Activated naive CD4-positive, alpha-beta T cell treated with anti-CD3 and anti-CD28 coated beads, Interleukin-2, amount 10 ng/mL, durations not matched to agents 7 days and 5 days (primary cell): Measurements from ENCODE around the gene RGS6.

Experiments
- CTCF ChIA-PET: fragments of 350-600 bp; sonication (Branson Sonifier 250); formaldehyde crosslinking; loops from one replicate; lab custom pipeline; 2021; ENCODE audit warnings: antibody characterized with exemption; lab: Charles Lee
- DNase-seq: peaks from one replicate; pipeline ENCODE4 v3.0.0-alpha.2; 2020
- H3K27ac Mint-ChIP-seq: one replicate; pipeline ENCODE4 v1.8.0; 2021; ENCODE audit warnings: mild to moderate bottlenecking, moderate library complexity, mixed read lengths
- H3K27me3 Mint-ChIP-seq: one replicate; pipeline ENCODE4 v1.8.0; 2021; ENCODE audit warnings: mild to moderate bottlenecking, mixed read lengths
- H3K36me3 Mint-ChIP-seq: one replicate; pipeline ENCODE4 v1.8.0; 2021; ENCODE audit warnings: mixed read lengths
- H3K4me1 Mint-ChIP-seq: one replicate; pipeline ENCODE4 v1.8.0; 2021; ENCODE audit warnings: mixed read lengths
- H3K4me3 Mint-ChIP-seq: one replicate; pipeline ENCODE4 v1.8.0; 2021; ENCODE audit warnings: mild to moderate bottlenecking, moderate library complexity, mixed read lengths
- H3K9me3 Mint-ChIP-seq: one replicate; pipeline ENCODE4 v1.8.0; 2021; ENCODE audit warnings: mixed read lengths

Gene RGS6

DNA sequence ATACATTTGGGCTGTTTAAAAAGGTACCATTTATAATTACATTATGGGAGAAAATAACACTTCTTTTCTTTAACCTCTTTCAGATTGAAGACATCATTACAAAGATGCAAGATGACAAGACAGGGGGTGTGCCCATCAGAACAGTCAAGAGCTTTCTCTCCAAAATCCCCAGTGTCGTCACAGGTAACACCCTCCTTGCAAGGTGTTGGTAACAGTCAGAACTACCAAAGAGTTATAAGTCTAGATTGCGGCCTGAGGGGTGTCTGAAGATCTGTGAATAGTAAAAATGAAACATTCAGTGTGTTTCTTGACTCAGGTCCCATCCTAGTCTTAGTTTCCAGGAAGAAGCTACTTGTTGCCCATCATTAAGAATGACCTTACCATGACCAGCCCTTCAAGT lies 419.8 kb downstream of the RGS6 start:
- Mint-ChIP-seq H3K27ac (no peak overlapping the region), H3K9me3 (no peaks in the 10 kb centered on the region), H3K27me3 (peaks cover 4% of the 10 kb centered on the region), H3K4me1 (no peaks in the 10 kb centered on the region), H3K36me3 (no peaks in the 10 kb centered on the region), H3K4me3 (no peak overlapping the region)
- CTCF ChIA-PET, result no interaction called here
- DNase-seq, result no peak

DNA sequence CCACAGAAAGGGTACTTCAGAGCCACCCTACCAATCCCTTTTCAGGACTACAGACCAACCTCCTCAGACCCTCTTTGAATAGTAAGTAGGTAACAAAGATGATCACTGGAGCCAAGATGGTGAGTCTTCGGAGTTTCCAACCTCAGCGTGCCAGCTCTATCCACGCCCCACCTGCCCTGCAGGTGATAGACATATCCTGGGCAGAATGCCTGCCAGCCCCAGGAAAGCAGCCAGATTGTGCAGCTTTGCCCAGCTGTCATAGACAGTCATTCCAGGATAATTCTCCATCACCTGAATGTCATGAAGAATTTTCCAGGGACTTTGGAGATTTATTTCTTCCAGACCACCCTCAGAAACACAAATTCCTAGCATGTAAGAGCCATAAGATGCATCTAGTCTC lies 434.4 kb downstream of the RGS6 start:
- H3K4me3 Mint-ChIP-seq, result no peak overlapping the region
- no peak for DNase-seq
- H3K27ac Mint-ChIP-seq, result no peak overlapping the region
- H3K27me3 Mint-ChIP-seq, result peaks cover 14% of the 10 kb centered on the region
- no peaks in the 10 kb centered on the region for H3K4me1 Mint-ChIP-seq
- no peaks in the 10 kb centered on the region for H3K36me3 Mint-ChIP-seq
- CTCF ChIA-PET, result no interaction called here
- H3K9me3 Mint-ChIP-seq, result no peaks in the 10 kb centered on the region

DNA sequence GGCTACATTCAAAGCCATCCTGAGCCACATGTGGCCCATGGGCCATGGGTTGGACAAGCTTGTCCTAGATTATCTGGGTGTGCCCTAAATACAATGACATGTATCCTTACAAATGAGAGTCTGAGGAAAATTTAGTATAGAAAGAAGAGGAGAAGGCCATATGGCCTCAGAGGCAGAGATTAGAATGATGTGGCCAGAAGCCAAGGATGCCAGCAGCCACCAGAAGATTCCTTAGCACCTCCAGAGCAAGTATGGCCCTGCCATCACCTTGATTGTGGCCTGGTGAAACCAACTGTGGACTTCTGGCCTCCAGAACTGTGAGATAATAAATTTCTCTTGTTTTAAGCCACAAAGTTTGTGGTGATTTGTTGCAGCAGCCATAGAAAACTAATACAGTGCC lies 436.9 kb downstream of the RGS6 start:
- Mint-ChIP-seq H3K4me1 (no peaks in the 10 kb centered on the region), H3K9me3 (no peaks in the 10 kb centered on the region), H3K4me3 (no peak overlapping the region), H3K27ac (no peak overlapping the region), H3K27me3 (peaks cover 19% of the 10 kb centered on the region), H3K36me3 (no peaks in the 10 kb centered on the region)
- DNase-seq, result no peak
- CTCF ChIA-PET, result no interaction called here

DNA sequence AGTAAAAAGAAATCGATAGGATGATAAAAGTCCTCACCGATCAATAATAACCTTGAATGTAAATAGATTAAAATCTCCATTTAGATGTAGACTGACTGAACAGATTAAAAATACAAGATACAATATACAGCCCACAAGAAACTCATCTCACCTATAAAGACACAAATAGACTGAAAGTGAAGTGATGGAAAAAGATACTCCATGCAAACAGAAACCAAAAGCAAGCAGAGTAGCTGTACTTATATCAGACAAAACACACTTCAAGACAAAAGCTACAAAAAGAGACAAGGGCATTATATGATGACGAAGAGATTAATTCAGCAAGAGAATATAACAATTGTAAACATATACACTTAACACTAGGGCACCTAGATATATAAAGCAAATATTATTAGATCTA lies 444.8 kb downstream of the RGS6 start:
- H3K27ac Mint-ChIP-seq, result no peak overlapping the region
- H3K36me3 Mint-ChIP-seq, result no peaks in the 10 kb centered on the region
- CTCF ChIA-PET, result no interaction called here
- DNase-seq, result no peak
- H3K9me3 Mint-ChIP-seq, result peaks cover 5% of the 10 kb centered on the region
- peaks cover 26% of the 10 kb centered on the region for H3K27me3 Mint-ChIP-seq
- H3K4me1 Mint-ChIP-seq, result no peaks in the 10 kb centered on the region
- H3K4me3 Mint-ChIP-seq, result no peak overlapping the region

DNA sequence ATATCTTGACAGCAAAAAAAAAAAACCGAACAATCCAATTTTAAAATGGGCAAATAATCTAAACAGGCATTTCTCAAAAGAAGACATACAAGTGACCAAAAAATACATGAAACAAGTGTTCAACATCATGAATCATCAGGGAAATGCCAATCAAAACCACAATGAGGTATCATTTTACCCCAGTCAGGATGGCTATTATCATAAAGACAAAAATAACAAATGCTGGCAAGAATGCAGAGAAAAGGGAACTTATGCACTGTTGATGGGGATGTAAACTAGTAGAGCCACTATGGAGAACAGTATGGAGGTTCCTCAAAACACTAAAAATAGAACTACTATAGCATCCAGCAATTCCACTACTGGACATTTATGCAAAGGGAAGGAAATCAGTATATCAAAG lies 448.2 kb downstream of the RGS6 start:
- CTCF ChIA-PET, result no interaction called here
- Mint-ChIP-seq H3K36me3 (no peaks in the 10 kb centered on the region), H3K27me3 (peaks cover 18% of the 10 kb centered on the region), H3K9me3 (peaks cover 3% of the 10 kb centered on the region), H3K4me1 (no peaks in the 10 kb centered on the region), H3K27ac (no peak overlapping the region), H3K4me3 (no peak overlapping the region)
- no peak for DNase-seq

DNA sequence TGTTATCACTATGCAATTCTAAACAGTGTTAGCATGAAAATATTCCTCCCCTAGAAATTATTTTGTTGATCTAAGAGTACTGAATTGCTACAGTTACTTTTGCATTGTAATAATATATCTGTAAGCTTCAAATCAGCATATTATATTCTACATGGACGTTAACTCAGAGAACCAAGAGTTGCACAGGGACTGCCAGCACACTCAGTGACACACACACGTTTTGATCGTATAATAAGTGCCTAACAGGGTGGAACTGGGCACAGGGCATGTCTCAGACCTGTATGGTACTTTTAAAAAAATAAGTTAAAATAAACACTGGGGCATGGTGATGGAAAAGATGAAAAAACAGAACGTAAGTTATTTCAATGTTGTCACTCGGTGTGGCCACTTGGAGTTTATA lies 451.6 kb downstream of the RGS6 start:
- CTCF ChIA-PET, result no interaction called here
- Mint-ChIP-seq H3K9me3 (no peaks in the 10 kb centered on the region), H3K4me3 (no peak overlapping the region), H3K36me3 (no peaks in the 10 kb centered on the region), H3K27me3 (peaks cover 11% of the 10 kb centered on the region), H3K4me1 (no peaks in the 10 kb centered on the region), H3K27ac (no peak overlapping the region)
- no peak for DNase-seq

DNA sequence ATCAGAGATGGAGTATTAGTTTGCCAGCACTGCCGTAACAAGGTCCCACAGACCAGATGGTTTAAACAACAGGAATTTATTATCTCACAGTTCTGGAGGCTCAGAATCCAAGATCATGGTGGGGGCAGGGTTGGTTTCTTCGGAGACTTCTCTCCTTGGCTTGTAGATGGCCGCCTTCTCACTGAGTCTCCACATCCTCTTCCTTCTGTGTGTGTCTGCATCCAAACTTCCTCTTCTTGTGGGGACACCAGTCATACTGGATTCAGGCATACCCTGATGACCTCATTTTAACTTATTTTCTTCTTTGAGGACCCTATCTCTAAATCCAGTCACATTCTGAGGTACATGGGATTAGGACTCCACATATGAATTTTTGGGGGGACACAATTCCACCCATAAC lies 455.5 kb downstream of the RGS6 start:
- no peak overlapping the region for H3K27ac Mint-ChIP-seq
- H3K4me1 Mint-ChIP-seq, result no peaks in the 10 kb centered on the region
- H3K36me3 Mint-ChIP-seq, result no peaks in the 10 kb centered on the region
- DNase-seq, result no peak
- H3K9me3 Mint-ChIP-seq, result no peaks in the 10 kb centered on the region
- CTCF ChIA-PET, result no interaction called here
- H3K4me3 Mint-ChIP-seq, result no peak overlapping the region
- H3K27me3 Mint-ChIP-seq, result peaks cover 11% of the 10 kb centered on the region

DNA sequence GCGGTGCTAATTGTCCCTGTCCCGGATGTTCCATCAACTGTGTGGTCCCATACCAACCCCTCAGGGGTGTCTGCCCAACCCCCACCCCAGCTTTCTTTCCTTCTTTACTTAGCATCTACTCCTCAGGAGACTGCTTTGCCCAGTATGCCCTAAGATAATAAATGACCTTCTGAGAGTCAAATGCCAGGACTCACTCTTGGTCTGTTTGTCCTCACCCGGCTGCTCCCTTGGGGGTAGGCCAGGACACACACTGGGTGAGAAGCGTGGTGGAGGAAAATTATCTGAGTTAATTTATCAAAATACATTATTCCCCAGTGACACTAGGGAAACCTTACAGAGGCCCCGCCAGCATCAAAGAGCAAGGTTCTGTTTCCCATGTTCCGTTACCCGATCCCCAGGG lies 457.0 kb downstream of the RGS6 start:
- no peak for DNase-seq
- Mint-ChIP-seq H3K4me1 (no peaks in the 10 kb centered on the region), H3K27me3 (peaks cover 11% of the 10 kb centered on the region), H3K4me3 (no peak overlapping the region), H3K9me3 (peaks cover 8% of the 10 kb centered on the region), H3K27ac (no peak overlapping the region), H3K36me3 (no peaks in the 10 kb centered on the region)
- CTCF ChIA-PET, result no interaction called here

DNA sequence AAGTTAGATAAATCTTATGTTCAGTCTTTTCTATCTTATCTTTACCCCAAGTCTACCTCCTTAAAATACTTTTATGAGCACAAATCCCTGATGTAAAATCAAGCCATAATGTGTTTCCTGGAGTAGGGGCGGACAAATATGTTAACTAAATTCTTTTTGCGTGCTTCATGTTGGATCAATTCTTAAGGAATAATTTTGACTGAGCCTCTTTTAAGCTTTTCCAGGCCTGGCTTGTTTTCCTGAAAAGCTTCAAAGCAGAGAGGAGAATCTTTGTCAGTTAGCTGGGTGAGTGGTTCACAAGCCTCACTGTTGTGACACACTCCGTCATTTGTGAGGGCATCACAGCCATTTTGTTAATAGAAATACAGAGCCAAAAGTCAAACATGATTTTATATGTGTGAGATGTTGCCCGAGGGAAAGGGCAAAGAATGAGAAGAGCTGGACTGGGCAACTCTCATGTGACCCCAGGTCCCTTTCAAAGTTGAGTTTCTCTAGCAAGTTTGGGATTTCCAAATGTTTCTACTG lies 468.9 kb downstream of the RGS6 start:
- H3K4me1 Mint-ChIP-seq, result peaks cover 13% of the 10 kb centered on the region
- H3K27ac Mint-ChIP-seq, result no peak overlapping the region
- H3K9me3 Mint-ChIP-seq, result no peaks in the 10 kb centered on the region
- no peaks in the 10 kb centered on the region for H3K36me3 Mint-ChIP-seq
- no peak for DNase-seq
- H3K4me3 Mint-ChIP-seq, result no peak overlapping the region
- peaks cover 48% of the 10 kb centered on the region for H3K27me3 Mint-ChIP-seq
- CTCF ChIA-PET, result interaction anchor here (1.0 kb wide), 1 partner anchor 19 kb away, joined by 3 read pairs; no protein-coding TSS in a partner anchor

DNA sequence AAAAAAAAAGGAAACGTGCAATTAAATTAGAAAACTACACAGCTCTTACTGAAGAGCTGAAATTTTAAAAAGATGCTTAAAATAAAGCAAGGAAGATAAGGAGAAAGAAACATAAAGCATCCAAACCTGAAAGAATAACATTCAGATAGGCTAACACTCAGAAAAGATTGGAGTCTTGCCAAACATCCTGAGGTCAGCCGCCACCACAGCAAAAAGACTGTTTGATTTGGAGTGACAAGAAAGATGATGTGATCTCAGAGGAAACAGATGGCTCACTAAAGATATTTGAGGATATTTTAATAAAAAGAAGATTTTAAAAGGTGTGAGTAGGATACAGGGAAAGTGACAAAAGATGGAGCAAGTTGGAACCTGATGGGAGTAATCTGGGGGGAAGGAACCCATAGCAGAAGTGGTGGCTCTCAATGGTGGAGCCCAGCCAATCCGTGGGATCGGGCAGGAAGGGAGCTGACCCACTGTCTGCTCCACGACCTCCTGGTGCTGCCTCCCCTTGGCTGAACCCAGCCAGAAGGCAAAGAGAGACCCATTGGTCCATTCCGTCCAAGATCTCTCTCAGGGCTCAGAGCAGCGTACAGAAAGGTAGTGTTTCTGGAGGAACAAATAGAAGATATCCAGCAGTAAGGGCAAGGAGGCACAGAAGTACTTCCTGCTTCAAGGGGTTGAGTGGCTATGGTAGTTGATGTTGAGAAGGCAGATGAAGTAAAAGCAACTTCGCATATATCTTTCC lies 469.6 kb downstream of the RGS6 start:
- no peak overlapping the region for H3K27ac Mint-ChIP-seq
- DNase-seq, result peak; percentile 60
- peaks cover 13% of the 10 kb centered on the region for H3K4me1 Mint-ChIP-seq
- H3K4me3 Mint-ChIP-seq, result no peak overlapping the region
- CTCF ChIA-PET, result interaction anchor here (1.0 kb wide), 1 partner anchor 18 kb away, joined by 3 read pairs; no protein-coding TSS in a partner anchor
- H3K9me3 Mint-ChIP-seq, result no peaks in the 10 kb centered on the region
- H3K27me3 Mint-ChIP-seq, result peaks cover 48% of the 10 kb centered on the region
- no peaks in the 10 kb centered on the region for H3K36me3 Mint-ChIP-seq

DNA sequence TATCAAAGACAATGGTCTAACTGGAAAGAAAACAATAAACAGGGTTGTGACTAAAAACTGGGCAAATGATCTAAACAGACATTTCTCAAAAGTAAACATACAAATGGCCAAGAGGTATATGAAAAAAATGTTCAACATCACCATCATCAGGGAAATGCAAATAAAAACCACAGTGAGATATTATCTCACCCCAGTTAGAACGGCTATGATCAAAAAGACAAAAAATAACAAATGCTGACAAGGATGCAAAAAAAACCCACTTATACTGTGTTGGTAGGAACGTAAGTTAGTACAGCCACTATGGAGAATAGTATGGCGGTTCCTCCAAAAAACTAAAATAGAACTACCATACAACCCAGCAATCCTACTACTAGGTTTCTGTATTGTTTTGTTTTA lies 470.1 kb downstream of the RGS6 start:
- CTCF ChIA-PET, result no interaction called here
- Mint-ChIP-seq H3K4me3 (no peak overlapping the region), H3K27ac (no peak overlapping the region)

DNA sequence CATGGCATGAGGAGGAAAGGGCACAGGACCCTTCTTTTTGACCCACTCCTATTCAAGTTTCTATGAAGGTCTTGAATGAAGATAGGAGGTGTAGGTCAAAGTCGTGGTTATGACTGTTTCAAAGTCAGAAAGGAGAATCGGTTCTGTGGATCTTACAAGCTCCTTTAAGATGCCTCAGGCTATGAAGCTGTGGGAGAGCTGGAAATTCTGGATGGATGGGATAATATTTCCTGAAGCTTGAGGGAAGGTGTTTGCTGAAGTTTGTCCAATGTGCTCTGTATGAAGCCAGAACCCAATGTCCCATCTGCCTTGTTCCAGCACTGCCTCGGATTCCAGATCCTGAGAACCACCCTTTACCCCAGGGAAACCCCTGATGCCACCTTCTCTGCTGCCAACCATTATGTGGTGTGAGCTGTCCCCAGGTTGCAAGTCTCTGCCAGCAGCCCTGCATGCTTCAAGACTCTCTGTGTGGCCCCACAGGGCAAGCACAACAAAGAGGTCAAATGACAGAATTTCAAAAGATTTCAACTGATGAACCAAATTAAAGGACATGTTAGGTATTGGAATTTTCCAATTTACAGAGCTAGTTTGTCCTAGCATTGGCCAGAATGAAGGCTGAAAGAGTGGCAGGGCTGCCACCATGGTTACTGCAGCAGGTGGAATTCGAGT lies 472.0 kb downstream of the RGS6 start:
- Mint-ChIP-seq H3K27ac (no peak overlapping the region), H3K4me1 (peaks cover 13% of the 10 kb centered on the region), H3K36me3 (no peaks in the 10 kb centered on the region), H3K4me3 (no peak overlapping the region), H3K9me3 (no peaks in the 10 kb centered on the region), H3K27me3 (peaks cover 44% of the 10 kb centered on the region)
- CTCF ChIA-PET, result interaction anchor here (1.2 kb wide), 1 partner anchor 16 kb away, joined by 3 read pairs; no protein-coding TSS in a partner anchor
- DNase-seq, result no peak

More for the DNA sequence above, 470.1 kb downstream of the RGS6 start:
- peaks cover 48% of the 10 kb centered on the region for H3K27me3 Mint-ChIP-seq
- H3K9me3 Mint-ChIP-seq, result no peaks in the 10 kb centered on the region
- peaks cover 13% of the 10 kb centered on the region for H3K4me1 Mint-ChIP-seq
- no peaks in the 10 kb centered on the region for H3K36me3 Mint-ChIP-seq
- DNase-seq, result no peak

DNA sequence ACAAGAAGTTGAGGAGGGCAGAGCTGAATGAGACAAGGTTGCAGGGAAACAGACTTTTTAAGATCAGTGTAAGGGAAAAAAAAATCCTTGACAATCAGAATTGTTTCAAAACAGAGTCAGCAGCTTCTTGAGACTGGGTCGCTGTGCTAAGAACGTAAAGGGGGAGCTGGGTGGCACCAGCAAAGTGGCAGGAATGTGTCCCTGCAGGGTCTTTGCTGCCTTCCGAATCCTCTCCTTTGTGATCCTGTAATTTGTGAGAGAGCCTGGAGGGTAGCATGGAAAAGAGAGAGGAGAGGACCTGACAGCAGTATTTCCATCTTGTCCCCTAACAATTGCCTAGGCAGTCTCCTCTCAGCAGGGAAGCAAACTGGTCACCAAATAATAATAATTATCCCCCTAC lies 472.8 kb downstream of the RGS6 start:
- H3K9me3 Mint-ChIP-seq, result peaks cover 3% of the 10 kb centered on the region
- no peak overlapping the region for H3K27ac Mint-ChIP-seq
- no peak overlapping the region for H3K4me3 Mint-ChIP-seq
- no peak for DNase-seq
- H3K36me3 Mint-ChIP-seq, result no peaks in the 10 kb centered on the region
- CTCF ChIA-PET, result interaction anchor here (1.2 kb wide), 1 partner anchor 15 kb away, joined by 3 read pairs; no protein-coding TSS in a partner anchor
- H3K27me3 Mint-ChIP-seq, result peaks cover 38% of the 10 kb centered on the region
- peaks cover 13% of the 10 kb centered on the region for H3K4me1 Mint-ChIP-seq

DNA sequence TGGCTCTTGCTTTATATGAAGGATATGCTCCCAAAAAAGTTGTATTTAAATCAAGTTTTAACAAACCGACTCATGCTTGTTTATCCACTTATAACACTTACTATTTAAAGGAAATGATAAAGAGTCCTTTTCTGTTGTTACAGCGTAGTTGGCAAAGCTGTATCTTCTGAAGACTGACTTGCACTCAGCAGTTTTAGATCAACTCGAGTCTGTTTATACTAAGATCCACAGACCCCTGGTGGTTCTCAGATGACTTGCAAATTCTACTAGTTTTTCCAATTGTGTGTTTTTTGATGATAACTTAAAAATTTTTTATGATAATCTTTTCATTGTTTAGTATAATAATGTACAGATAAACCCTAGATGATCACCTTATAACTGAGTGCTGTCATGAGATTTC lies 475.8 kb downstream of the RGS6 start:
- CTCF ChIA-PET, result no interaction called here
- no peaks in the 10 kb centered on the region for H3K4me1 Mint-ChIP-seq
- peaks cover 3% of the 10 kb centered on the region for H3K9me3 Mint-ChIP-seq
- no peaks in the 10 kb centered on the region for H3K36me3 Mint-ChIP-seq
- no peak overlapping the region for H3K27ac Mint-ChIP-seq
- no peak for DNase-seq
- peaks cover 23% of the 10 kb centered on the region for H3K27me3 Mint-ChIP-seq
- no peak overlapping the region for H3K4me3 Mint-ChIP-seq

DNA sequence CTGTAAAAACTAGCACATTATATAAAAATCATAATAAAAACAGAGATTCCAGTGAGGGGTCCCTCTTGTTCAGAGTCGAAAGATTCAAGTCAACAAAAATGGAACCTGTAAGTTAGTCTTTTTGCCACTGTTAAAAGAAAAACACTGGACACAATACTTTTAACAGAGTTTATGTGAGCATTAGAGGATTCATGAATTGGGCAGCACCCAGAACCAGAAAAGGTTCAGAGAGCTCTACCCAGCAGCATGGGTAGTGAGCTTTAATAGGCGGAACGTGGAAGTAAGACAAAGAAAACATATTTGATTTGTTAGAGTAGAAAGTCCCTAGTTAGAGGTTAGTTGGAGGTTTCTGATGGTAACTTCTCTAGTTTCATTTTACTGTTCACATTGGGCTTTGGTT lies 476.8 kb downstream of the RGS6 start:
- Mint-ChIP-seq H3K9me3 (peaks cover 3% of the 10 kb centered on the region), H3K4me3 (no peak overlapping the region), H3K27me3 (peaks cover 22% of the 10 kb centered on the region), H3K36me3 (no peaks in the 10 kb centered on the region), H3K27ac (no peak overlapping the region), H3K4me1 (no peaks in the 10 kb centered on the region)
- CTCF ChIA-PET, result no interaction called here
- no peak for DNase-seq
